Spleen (tissue), 7 donors: ENCODE results near the gene PTRH1.

Experiments
- POLR2A ChIP-seq, 3 donors: fragments of 450-650 bp; IDR thresholded peaks; one replicate each; pipeline ENCODE4 v1.5.1; 2017; ENCODE audit warnings: antibody characterized with exemption in 3 of 3, mild to moderate bottlenecking in 1 of 3
- TF ChIP-seq, protein P1 (sequence below), 11 experiments: fragments of 200-600 bp in 7 of 11; fragments of 450-650 bp in 4 of 11; sonication (generic) in 4 of 11; IDR thresholded peaks in 8 of 11; conservative IDR thresholded peaks in 3 of 11; 1 replicate in 7 of 11; 2 replicates in 4 of 11; pipeline versions ENCODE4 v1.4.0 to v1.8.0; 2016 to 2021; ENCODE audit warnings: antibody characterized with exemption in 11 of 11, inconsistent platforms in 4 of 11, mild to moderate bottlenecking in 1 of 11
- donor health status: DM: no; HTN: no; CAD: no; lungs with moderate emphysema.
- donor health status: DM: no; HTN: no; CAD: no.
- donor health status: DM: no; HTN: no; CAD: no.

DNA sequence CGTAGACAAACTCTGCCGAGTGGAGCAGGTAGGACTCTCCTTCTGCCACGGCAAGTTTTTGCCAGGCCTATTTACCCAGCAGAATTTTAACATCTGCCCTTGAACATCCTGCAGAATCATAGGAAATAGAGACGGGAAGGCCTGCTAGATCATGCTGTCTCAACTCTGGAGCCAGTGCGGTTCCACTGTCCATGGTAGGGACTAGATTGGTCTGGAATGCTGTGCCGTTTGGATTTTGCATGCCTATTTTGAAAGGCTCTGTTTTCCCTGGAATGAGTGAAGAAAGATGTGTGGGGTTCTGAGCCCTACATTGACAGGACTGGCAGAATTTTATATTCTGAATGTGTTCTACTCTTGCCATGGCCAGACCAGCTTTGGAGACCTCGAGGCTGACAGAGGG, 42.2 kb downstream of the PTRH1 start:
- TF ChIP-seq, protein P1, sequence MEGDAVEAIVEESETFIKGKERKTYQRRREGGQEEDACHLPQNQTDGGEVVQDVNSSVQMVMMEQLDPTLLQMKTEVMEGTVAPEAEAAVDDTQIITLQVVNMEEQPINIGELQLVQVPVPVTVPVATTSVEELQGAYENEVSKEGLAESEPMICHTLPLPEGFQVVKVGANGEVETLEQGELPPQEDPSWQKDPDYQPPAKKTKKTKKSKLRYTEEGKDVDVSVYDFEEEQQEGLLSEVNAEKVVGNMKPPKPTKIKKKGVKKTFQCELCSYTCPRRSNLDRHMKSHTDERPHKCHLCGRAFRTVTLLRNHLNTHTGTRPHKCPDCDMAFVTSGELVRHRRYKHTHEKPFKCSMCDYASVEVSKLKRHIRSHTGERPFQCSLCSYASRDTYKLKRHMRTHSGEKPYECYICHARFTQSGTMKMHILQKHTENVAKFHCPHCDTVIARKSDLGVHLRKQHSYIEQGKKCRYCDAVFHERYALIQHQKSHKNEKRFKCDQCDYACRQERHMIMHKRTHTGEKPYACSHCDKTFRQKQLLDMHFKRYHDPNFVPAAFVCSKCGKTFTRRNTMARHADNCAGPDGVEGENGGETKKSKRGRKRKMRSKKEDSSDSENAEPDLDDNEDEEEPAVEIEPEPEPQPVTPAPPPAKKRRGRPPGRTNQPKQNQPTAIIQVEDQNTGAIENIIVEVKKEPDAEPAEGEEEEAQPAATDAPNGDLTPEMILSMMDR (IDR thresholded peaks at IDR 0.05 in 8 of 11, conservative IDR thresholded peaks at IDR 0.05 in 3 of 11) = no peak
- no peak for TF ChIP-seq POLR2A (IDR thresholded peaks at IDR 0.05)
